Hepatocyte (in vitro differentiated cells): ENCODE measurements around the gene CACNA2D1.

Source experiments
- EZH2phosphoT487 ChIP-seq: fragments of 200-600 bp; sonication (generic); IDR thresholded peaks from one replicate; pipeline ENCODE4 v1.6.1; 2018; ENCODE audit warnings: antibody characterized with exemption, mild to moderate bottlenecking, low read depth, moderate library complexity; ENCODE audit not compliant: unreplicated experiment, severe bottlenecking
- TF ChIP-seq, protein P1 (sequence below): fragments of 200-600 bp; sonication (generic); IDR thresholded peaks from 2 replicates; pipeline ENCODE4 v1.5.1; 2016; ENCODE audit warnings: antibody characterized with exemption, mild to moderate bottlenecking; ENCODE audit not compliant: poor library complexity

DNA sequence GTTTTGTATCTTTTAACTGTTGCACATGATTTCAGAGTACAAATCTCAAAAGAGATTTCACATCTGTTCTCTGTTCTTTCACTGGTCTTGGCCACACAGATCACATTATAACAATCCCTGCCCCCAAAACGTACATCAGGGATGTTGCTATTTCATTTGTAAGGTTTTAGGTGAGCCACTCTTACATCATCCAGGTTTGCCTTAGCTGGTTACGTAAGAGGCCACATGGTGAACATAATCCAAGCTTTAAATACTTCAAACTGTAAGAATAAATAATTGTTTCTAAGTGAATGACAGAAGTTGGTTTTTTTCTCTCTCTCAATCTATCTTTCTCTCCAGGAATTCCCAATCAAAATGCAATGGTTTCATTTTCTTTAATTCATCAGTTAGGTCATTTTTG lies 427.8 kb downstream of the CACNA2D1 start:
- TF ChIP-seq, protein P1, sequence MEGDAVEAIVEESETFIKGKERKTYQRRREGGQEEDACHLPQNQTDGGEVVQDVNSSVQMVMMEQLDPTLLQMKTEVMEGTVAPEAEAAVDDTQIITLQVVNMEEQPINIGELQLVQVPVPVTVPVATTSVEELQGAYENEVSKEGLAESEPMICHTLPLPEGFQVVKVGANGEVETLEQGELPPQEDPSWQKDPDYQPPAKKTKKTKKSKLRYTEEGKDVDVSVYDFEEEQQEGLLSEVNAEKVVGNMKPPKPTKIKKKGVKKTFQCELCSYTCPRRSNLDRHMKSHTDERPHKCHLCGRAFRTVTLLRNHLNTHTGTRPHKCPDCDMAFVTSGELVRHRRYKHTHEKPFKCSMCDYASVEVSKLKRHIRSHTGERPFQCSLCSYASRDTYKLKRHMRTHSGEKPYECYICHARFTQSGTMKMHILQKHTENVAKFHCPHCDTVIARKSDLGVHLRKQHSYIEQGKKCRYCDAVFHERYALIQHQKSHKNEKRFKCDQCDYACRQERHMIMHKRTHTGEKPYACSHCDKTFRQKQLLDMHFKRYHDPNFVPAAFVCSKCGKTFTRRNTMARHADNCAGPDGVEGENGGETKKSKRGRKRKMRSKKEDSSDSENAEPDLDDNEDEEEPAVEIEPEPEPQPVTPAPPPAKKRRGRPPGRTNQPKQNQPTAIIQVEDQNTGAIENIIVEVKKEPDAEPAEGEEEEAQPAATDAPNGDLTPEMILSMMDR, result no peak
- no peak for TF ChIP-seq EZH2phosphoT487
